DOHH2 (cell line): ENCODE measurements around the gene TSPAN2.

Source experiments
- H3F3A ChIP-seq: fragments of 200-600 bp; sonication (generic), shearing (Covaris generic); 2 replicates; pipeline ENCODE4 v1.6.0; 2016; ENCODE audit warnings: antibody characterized with exemption, mild to moderate bottlenecking; ENCODE audit not compliant: control insufficient read depth, insufficient read depth
- H3K27ac ChIP-seq: fragments of 200-600 bp; sonication (generic); 2 replicates; pipeline ENCODE4 v1.5.1; 2014; ENCODE audit warnings: low read depth, mild to moderate bottlenecking, low read length, moderate library complexity
- H3K27me3 ChIP-seq: fragments of 200-600 bp; sonication (generic); 2 replicates; pipeline ENCODE4 v1.6.1; 2014; ENCODE audit warnings: mild to moderate bottlenecking, low read length, mixed read lengths; ENCODE audit not compliant: control insufficient read depth
- H3K36me3 ChIP-seq: fragments of 200-600 bp; sonication (generic); 2 replicates; pipeline ENCODE4 v1.6.1; 2014; ENCODE audit warnings: mild to moderate bottlenecking, low read length, moderate library complexity, mixed read lengths; ENCODE audit not compliant: control insufficient read depth
- H3K4me1 ChIP-seq: fragments of 200-600 bp; sonication (generic); 2 replicates; pipeline ENCODE4 v1.6.1; 2014; ENCODE audit warnings: mild to moderate bottlenecking, low read length, mixed read lengths; ENCODE audit not compliant: control insufficient read depth
- H3K4me2 ChIP-seq: fragments of 200-600 bp; sonication (generic); 2 replicates; pipeline ENCODE4 v1.6.0; 2014; ENCODE audit warnings: mild to moderate bottlenecking, low read length, moderate library complexity
- H3K4me3 ChIP-seq: fragments of 200-600 bp; sonication (generic); 2 replicates; pipeline ENCODE4 v1.5.1; 2014; ENCODE audit warnings: mild to moderate bottlenecking, low read length, mixed read lengths
- H3K79me2 ChIP-seq: fragments of 200-600 bp; sonication (generic); 2 replicates; pipeline ENCODE4 v1.6.1; 2014; ENCODE audit warnings: mild to moderate bottlenecking, low read length, mixed read lengths; ENCODE audit not compliant: control insufficient read depth
- H3K9me2 ChIP-seq: fragments of 200-600 bp; sonication (generic); replicated peaks from 2 replicates; pipeline ENCODE4 v1.6.1; 2014; ENCODE audit warnings: mild to moderate bottlenecking, low read length, mixed read lengths; ENCODE audit not compliant: control insufficient read depth
- H3K9me3 ChIP-seq: fragments of 200-600 bp; sonication (generic); 2 replicates; pipeline ENCODE4 v1.6.1; 2014; ENCODE audit warnings: antibody characterized with exemption, low read length, mixed read lengths; ENCODE audit not compliant: control insufficient read depth, insufficient read depth
- H4K20me1 ChIP-seq: fragments of 200-600 bp; sonication (generic); 2 replicates; pipeline ENCODE4 v1.6.0; 2014; ENCODE audit warnings: low read depth, mild to moderate bottlenecking, antibody characterized with exemption, low read length, moderate library complexity; ENCODE audit not compliant: control insufficient read depth, insufficient read depth
- CTCF ChIP-seq: fragments of 200-600 bp; sonication (generic); IDR thresholded peaks from one replicate; pipeline ENCODE4 v1.5.1; 2014; ENCODE audit warnings: antibody characterized with exemption, mild to moderate bottlenecking, low read depth, low read length; ENCODE audit not compliant: poor library complexity, severe bottlenecking
- EZH2phosphoT487 ChIP-seq: fragments of 200-600 bp; sonication (generic); IDR thresholded peaks from 2 replicates; pipeline ENCODE4 v1.6.1; 2017; ENCODE audit warnings: borderline replicate concordance, mild to moderate bottlenecking, antibody characterized with exemption, low read length, moderate library complexity, mixed read lengths

Gene TSPAN2

DNA sequence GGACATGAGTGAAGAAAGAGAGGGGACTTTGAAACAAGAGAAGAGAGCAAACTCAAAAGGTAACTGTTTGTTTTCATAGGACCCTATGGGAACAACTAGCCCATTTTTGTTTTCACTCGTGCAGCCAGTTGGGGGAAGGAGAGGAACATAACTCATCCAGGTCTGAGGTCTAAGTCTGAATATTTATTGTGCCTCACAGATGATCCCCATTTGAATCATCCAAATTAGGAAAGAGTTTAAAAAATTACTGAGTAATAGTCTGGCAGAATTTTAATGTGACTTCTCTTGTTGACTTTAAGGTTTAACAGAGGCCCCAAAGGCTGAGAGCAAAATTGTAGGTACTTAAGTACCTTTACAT, 10.4 kb upstream of the TSPAN2 start:
- no peaks in the 10 kb centered on the region for H3K36me3 ChIP-seq
- no peaks in the 10 kb centered on the region for H3F3A ChIP-seq
- no peaks in the 10 kb centered on the region for H3K79me2 ChIP-seq
- H3K4me1 ChIP-seq = peaks cover 8% of the 10 kb centered on the region
- TF ChIP-seq EZH2phosphoT487 = no peak
- no peaks in the 10 kb centered on the region for H3K9me2 ChIP-seq
- peaks cover 14% of the 10 kb centered on the region for H3K27me3 ChIP-seq
- H4K20me1 ChIP-seq = no peaks in the 10 kb centered on the region
- H3K9me3 ChIP-seq = no peaks in the 10 kb centered on the region
- no peak overlapping the region for H3K27ac ChIP-seq
- H3K4me3 ChIP-seq = peak overlapping the region; percentile 42
- H3K4me2 ChIP-seq = peak overlapping the region; percentile 53

- peak overlapping the region; percentile 53 for H3K4me2 ChIP-seq
- no peak overlapping the region for H3K27ac ChIP-seq
- peaks cover 8% of the 10 kb centered on the region for H3K4me1 ChIP-seq
- no peaks in the 10 kb centered on the region for H3K9me2 ChIP-seq
- H3K4me3 ChIP-seq = peak overlapping the region; percentile 42
- H3F3A ChIP-seq = no peaks in the 10 kb centered on the region
- no peaks in the 10 kb centered on the region for H3K36me3 ChIP-seq
- H3K27me3 ChIP-seq = peaks cover 14% of the 10 kb centered on the region
- H4K20me1 ChIP-seq = no peaks in the 10 kb centered on the region
- H3K9me3 ChIP-seq = no peaks in the 10 kb centered on the region
- TF ChIP-seq CTCF (no peak), EZH2phosphoT487 (no peak)
- no peaks in the 10 kb centered on the region for H3K79me2 ChIP-seq
Observed at GRCh38 chr1:115098979-115099692, 9.8 kb upstream of the TSPAN2 start.

- H3F3A ChIP-seq = no peaks in the 10 kb centered on the region
- H3K4me1 ChIP-seq = no peaks in the 10 kb centered on the region
- no peaks in the 10 kb centered on the region for H3K79me2 ChIP-seq
- H3K27me3 ChIP-seq = no peaks in the 10 kb centered on the region
- no peaks in the 10 kb centered on the region for H4K20me1 ChIP-seq
- no peaks in the 10 kb centered on the region for H3K9me3 ChIP-seq
- H3K4me3 ChIP-seq = no peak overlapping the region
- H3K36me3 ChIP-seq = no peaks in the 10 kb centered on the region
- no peak overlapping the region for H3K4me2 ChIP-seq
- H3K27ac ChIP-seq = no peak overlapping the region
- TF ChIP-seq EZH2phosphoT487 (no peak), CTCF (no peak)
- H3K9me2 ChIP-seq = no peaks in the 10 kb centered on the region
Observed at GRCh38 chr1:115092175-115092574, 2.9 kb upstream of the TSPAN2 start.

DNA sequence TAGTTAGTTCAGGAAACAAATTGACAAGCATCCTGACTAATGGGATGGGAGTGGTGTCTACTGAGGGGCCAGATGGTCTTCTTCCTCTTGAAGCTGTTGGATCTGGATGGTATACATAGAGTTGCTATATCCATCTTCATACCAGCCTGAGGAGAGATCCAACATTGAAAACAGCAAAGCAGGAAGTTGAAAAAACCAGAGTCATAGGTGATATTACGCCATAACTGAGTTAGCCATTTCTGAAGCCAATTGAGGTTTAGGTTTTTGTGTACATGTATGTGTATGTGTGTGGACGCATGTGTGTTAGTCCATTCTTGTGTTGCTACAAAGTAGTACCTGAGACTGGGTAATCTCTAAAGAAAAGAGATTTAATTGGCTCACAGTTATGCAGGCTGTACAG, 2.3 kb upstream of the TSPAN2 start:
- no peaks in the 10 kb centered on the region for H3K27me3 ChIP-seq
- TF ChIP-seq EZH2phosphoT487 (no peak), CTCF (no peak)
- no peaks in the 10 kb centered on the region for H3K36me3 ChIP-seq
- H3K9me3 ChIP-seq = no peaks in the 10 kb centered on the region
- H3K79me2 ChIP-seq = no peaks in the 10 kb centered on the region
- no peaks in the 10 kb centered on the region for H3F3A ChIP-seq
- no peaks in the 10 kb centered on the region for H4K20me1 ChIP-seq
- H3K4me2 ChIP-seq = no peak overlapping the region
- no peaks in the 10 kb centered on the region for H3K9me2 ChIP-seq
- H3K27ac ChIP-seq = no peak overlapping the region
- no peaks in the 10 kb centered on the region for H3K4me1 ChIP-seq
- H3K4me3 ChIP-seq = no peak overlapping the region
